Lower leg skin (tissue), 4 donors: Measurements from ENCODE around the gene STRIP1. TPM values are rescaled to one million over a fixed set of nuclear protein-coding genes. Genes with fewer than 3 reads are reported as not detected.

ENCODE experiments used
- DNase-seq, 2 donors: peaks; one replicate each; pipeline ENCODE4 v3.0.0-alpha.2; 2019; ENCODE audit warnings: low spot score in 2 of 2
- H3K4me3 ChIP-seq: fragments of 200-600 bp; sonication (generic); 2 replicates; pipeline ENCODE4 v1.5.1; 2017; ENCODE audit warnings: mild to moderate bottlenecking, low read depth; ENCODE audit not compliant: poor library complexity, severe bottlenecking
- CTCF ChIP-seq, 3 donors: fragments of 450-650 bp; IDR thresholded peaks; one replicate each; pipeline ENCODE4 v1.5.1; 2016; ENCODE audit warnings: antibody characterized with exemption in 3 of 3, mild to moderate bottlenecking in 3 of 3, moderate library complexity in 2 of 3
- POLR2A ChIP-seq, 2 donors: fragments of 450-650 bp; IDR thresholded peaks; one replicate each; pipeline ENCODE4 v1.6.1; 2016 to 2017; ENCODE audit warnings: antibody characterized with exemption in 2 of 2, mild to moderate bottlenecking in 1 of 2, moderate library complexity in 1 of 2
- WGBS, 2 donors: methylation state at CpG; one replicate each; pipeline ENCODE4 v1.1.5; 2018; 5-methylcytosine and 5-hydroxymethylcytosine counted together
- intact Hi-C: fragments of 100-400 bp; cut with DNase I; formaldehyde crosslinking; loops from one replicate; pipeline ENCODE4 v1.15.0; 2023; ENCODE audit warnings: low total_unique reads
- total RNA-seq, 4 donors: library from RNA; depleted of rRNA; stranded (reverse); fragments of >200 nt; gene quantifications; one replicate each; pipeline ENCODE4 v1.1.0, GENCODE V29; 2016

The STRIP1 gene
- total RNA-seq, 4 donors from 2014 or later, result 45.0 to 64.1 (median 50.9) TPM

GRCh38 chr1:110048923-110049601 lies 14.6 kb downstream of the STRIP1 start:
- intact Hi-C loops, result no loop called here
- no peak for DNase-seq
- H3K4me3 ChIP-seq, result no peak overlapping the region
- TF ChIP-seq CTCF (IDR thresholded peaks at IDR 0.05), result no peak
- TF ChIP-seq POLR2A (IDR thresholded peaks at IDR 0.05), result no peak
- 68 to 79% methylated on average over 9 of the region's 9 CpGs for WGBS, 2 donors

- 73 to 83% methylated on average over 10 to 11 of the region's 11 CpGs for WGBS, 2 donors
- TF ChIP-seq CTCF (IDR thresholded peaks at IDR 0.05), result no peak
- TF ChIP-seq POLR2A (IDR thresholded peaks at IDR 0.05), result no peak
- H3K4me3 ChIP-seq, result no peak overlapping the region
- no peak for DNase-seq
- intact Hi-C loops, result loop anchor here (5.0 kb wide), 1 partner anchor 57 kb away; no protein-coding TSS in a partner anchor
Measured at GRCh38 chr1:110049801-110050601, 15.6 kb downstream of the STRIP1 start.

GRCh38 chr1:110050602-110051261 lies 16.3 kb downstream of the STRIP1 start:
- intact Hi-C loops, result loop anchor here (5.0 kb wide), 1 partner anchor 57 kb away; no protein-coding TSS in a partner anchor
- DNase-seq, result no peak
- TF ChIP-seq CTCF (IDR thresholded peaks at IDR 0.05) (no peak), POLR2A (IDR thresholded peaks at IDR 0.05) (no peak)
- WGBS, 2 donors, result 51 to 68% methylated on average over 4 of the region's 4 CpGs
- H3K4me3 ChIP-seq, result no peak overlapping the region

- WGBS, 2 donors, result 49 to 60% methylated on average over 2 of the region's 2 CpGs
- H3K4me3 ChIP-seq, result no peak overlapping the region
- no peak for DNase-seq
- intact Hi-C loops, result loop anchor here (5.0 kb wide), 1 partner anchor 56 kb away; no protein-coding TSS in a partner anchor
- no peak for TF ChIP-seq POLR2A (IDR thresholded peaks at IDR 0.05)
- TF ChIP-seq CTCF (IDR thresholded peaks at IDR 0.05), result no peak
Measured at GRCh38 chr1:110051262-110051648, 16.8 kb downstream of the STRIP1 start.

- no peak for TF ChIP-seq POLR2A (IDR thresholded peaks at IDR 0.05)
- peak in 1 of 3 donors; percentile 82 for TF ChIP-seq CTCF (IDR thresholded peaks at IDR 0.05)
- H3K4me3 ChIP-seq, result no peak overlapping the region
- DNase-seq, result peak; percentile 61 to 93
- intact Hi-C loops, result loop anchor here (5.0 kb wide), 1 partner anchor 54 kb away; no protein-coding TSS in a partner anchor
- 65 to 66% methylated on average over 16 of the region's 16 CpGs for WGBS, 2 donors
Measured at GRCh38 chr1:110053552-110054428, 19.4 kb downstream of the STRIP1 start.
